DND-41 (cell line): ENCODE results near the gene NARS2.

Experiments used
- ATAC-seq: fragments of 200-7000 bp; cut with Tn5 transposase; 3 replicates; pipeline ENCODE4 v1.9.1; 2021; ENCODE audit warnings: low read depth; ENCODE audit not compliant: insufficient read depth
- DNase-seq: peaks from one replicate; pipeline ENCODE4 v3.0.0-alpha.2; 2020
- H2AFZ ChIP-seq: 2 replicates; pipeline ENCODE4 v1.6.0; 2012; ENCODE audit warnings: low read depth, low read length
- H3K27ac ChIP-seq: 2 replicates; pipeline ENCODE4 v1.5.1; 2012; ENCODE audit warnings: low read length, inconsistent platforms
- H3K27me3 ChIP-seq: fragments of 200-600 bp; sonication (generic); 2 replicates; pipeline ENCODE4 v1.6.0; 2012; ENCODE audit warnings: low read length, mild to moderate bottlenecking, inconsistent platforms; ENCODE audit not compliant: insufficient read depth, poor library complexity
- H3K36me3 ChIP-seq: 2 replicates; pipeline ENCODE4 v1.5.1; 2012; ENCODE audit warnings: low read length, inconsistent platforms; ENCODE audit not compliant: insufficient read depth
- H3K4me1 ChIP-seq: 2 replicates; pipeline ENCODE4 v1.5.1; 2012; ENCODE audit warnings: mild to moderate bottlenecking, low read length; ENCODE audit not compliant: insufficient read depth
- H3K4me2 ChIP-seq: 2 replicates; pipeline ENCODE4 v1.6.0; 2012; ENCODE audit warnings: mild to moderate bottlenecking, moderate library complexity, low read length, inconsistent platforms; ENCODE audit not compliant: insufficient read depth
- H3K4me3 ChIP-seq, 2 experiments: fragments of 200-600 bp in 1 of 2; shearing (Covaris generic) in 1 of 2; 2 replicates each; pipeline ENCODE4 v1.5.1; 2012 to 2016; ENCODE audit warnings: inconsistent platforms in 2 of 2, low read length in 2 of 2, mild to moderate bottlenecking in 2 of 2, low read depth in 1 of 2, moderate library complexity in 1 of 2
- H3K79me2 ChIP-seq: 2 replicates; pipeline ENCODE4 v1.6.0; 2012; ENCODE audit warnings: low read length, inconsistent platforms; ENCODE audit not compliant: insufficient read depth
- H3K9ac ChIP-seq: 2 replicates; pipeline ENCODE4 v1.6.0; 2012; ENCODE audit warnings: low read depth, mild to moderate bottlenecking, inconsistent platforms, low read length, moderate library complexity
- H3K9me3 ChIP-seq: 2 replicates; pipeline ENCODE4 v1.5.1; 2012; ENCODE audit warnings: low read length, moderate library complexity, mild to moderate bottlenecking, inconsistent platforms; ENCODE audit not compliant: insufficient read depth, severe bottlenecking
- H4K20me1 ChIP-seq: 2 replicates; pipeline ENCODE4 v1.6.0; 2012; ENCODE audit warnings: low read length; ENCODE audit not compliant: insufficient read depth
- EZH2 ChIP-seq: IDR thresholded peaks from 3 replicates; pipeline ENCODE4 v1.6.1; 2012; ENCODE audit warnings: borderline replicate concordance, low read depth, mild to moderate bottlenecking, moderate library complexity, low read length, inconsistent platforms; ENCODE audit not compliant: severe bottlenecking
- TF ChIP-seq, protein P1 (sequence below): IDR thresholded peaks from 2 replicates; pipeline ENCODE4 v1.5.1; 2012; ENCODE audit warnings: borderline replicate concordance, low read length, moderate library complexity, mild to moderate bottlenecking; ENCODE audit not compliant: poor library complexity, severe bottlenecking; ENCODE audit errors: extremely low read depth

Gene NARS2

DNA sequence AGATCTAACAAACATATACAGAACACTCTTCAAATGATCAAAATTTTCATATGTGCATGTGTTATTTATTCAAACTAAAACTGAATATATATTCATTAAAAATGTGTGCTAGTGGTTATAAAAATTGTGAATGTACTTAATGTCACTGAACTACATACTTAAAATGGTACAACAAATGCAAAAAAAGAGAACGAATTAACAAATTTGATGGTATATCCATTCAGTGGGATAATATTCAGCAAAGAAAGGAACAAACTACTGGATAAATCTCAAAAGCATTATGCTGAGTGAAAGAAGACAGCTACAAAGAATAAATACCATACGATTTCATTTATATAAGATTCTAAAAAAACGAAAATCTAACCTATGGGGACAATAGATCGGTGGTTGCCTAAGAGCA is 64.1 kb downstream of the NARS2 start:
- Histone ChIP-seq H3K9ac (no peak overlapping the region), H3K27ac (no peak overlapping the region), H3K36me3 (peaks cover 16% of the 10 kb centered on the region; the same call in 1 of the 2 replicates), H3K4me3 (no peak overlapping the region), H3K9me3 (peaks cover 14% of the 10 kb centered on the region), H3K79me2 (no peaks in the 10 kb centered on the region), H4K20me1 (no peaks in the 10 kb centered on the region), H3K27me3 (no peaks in the 10 kb centered on the region), H3K4me1 (no peaks in the 10 kb centered on the region; the same call in 1 of the 2 replicates), H2AFZ (no peak overlapping the region), H3K4me2 (no peak overlapping the region)
- no peak for DNase-seq
- no peak for ATAC-seq
- TF ChIP-seq, protein P1, sequence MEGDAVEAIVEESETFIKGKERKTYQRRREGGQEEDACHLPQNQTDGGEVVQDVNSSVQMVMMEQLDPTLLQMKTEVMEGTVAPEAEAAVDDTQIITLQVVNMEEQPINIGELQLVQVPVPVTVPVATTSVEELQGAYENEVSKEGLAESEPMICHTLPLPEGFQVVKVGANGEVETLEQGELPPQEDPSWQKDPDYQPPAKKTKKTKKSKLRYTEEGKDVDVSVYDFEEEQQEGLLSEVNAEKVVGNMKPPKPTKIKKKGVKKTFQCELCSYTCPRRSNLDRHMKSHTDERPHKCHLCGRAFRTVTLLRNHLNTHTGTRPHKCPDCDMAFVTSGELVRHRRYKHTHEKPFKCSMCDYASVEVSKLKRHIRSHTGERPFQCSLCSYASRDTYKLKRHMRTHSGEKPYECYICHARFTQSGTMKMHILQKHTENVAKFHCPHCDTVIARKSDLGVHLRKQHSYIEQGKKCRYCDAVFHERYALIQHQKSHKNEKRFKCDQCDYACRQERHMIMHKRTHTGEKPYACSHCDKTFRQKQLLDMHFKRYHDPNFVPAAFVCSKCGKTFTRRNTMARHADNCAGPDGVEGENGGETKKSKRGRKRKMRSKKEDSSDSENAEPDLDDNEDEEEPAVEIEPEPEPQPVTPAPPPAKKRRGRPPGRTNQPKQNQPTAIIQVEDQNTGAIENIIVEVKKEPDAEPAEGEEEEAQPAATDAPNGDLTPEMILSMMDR: no peak
- no peak for TF ChIP-seq EZH2

DNA sequence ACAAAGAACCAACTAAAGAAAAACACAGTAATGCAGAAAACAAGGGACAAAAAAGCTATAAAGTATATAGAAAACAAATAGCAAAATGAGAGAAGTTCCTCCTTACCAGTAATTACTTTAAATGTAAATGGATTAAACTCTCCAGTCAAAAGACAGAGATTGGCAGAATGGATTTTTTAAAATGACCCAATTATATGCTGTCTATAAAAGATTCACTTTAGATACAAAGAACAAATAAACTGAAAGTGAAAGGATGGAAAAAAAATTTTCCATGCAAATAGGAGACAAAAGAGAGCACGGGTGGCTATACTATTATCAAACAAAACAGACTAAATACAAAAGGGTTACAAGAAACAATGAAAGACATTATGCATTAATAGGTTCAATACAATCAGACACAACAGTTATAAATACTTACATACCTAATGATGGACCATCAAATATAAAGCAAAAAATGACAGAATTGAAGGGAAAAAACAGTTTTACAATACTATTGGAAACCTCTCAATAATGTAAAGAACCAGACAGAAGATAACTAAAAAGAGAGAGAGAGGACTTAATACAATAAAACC is 64.6 kb downstream of the NARS2 start:
- TF ChIP-seq EZH2: no peak
- TF ChIP-seq, protein P1: no peak
- ATAC-seq: no peak
- Histone ChIP-seq H3K27ac (no peak overlapping the region), H3K4me3 (no peak overlapping the region), H3K36me3 (peaks cover 16% of the 10 kb centered on the region; the same call in 1 of the 2 replicates), H3K4me2 (no peak overlapping the region), H3K27me3 (no peaks in the 10 kb centered on the region), H4K20me1 (no peaks in the 10 kb centered on the region), H3K79me2 (no peaks in the 10 kb centered on the region), H2AFZ (no peak overlapping the region), H3K9me3 (peaks cover 14% of the 10 kb centered on the region), H3K9ac (no peak overlapping the region), H3K4me1 (peaks cover under 1% of the 10 kb centered on the region; the same call in 1 of the 2 replicates)
- no peak for DNase-seq

DNA sequence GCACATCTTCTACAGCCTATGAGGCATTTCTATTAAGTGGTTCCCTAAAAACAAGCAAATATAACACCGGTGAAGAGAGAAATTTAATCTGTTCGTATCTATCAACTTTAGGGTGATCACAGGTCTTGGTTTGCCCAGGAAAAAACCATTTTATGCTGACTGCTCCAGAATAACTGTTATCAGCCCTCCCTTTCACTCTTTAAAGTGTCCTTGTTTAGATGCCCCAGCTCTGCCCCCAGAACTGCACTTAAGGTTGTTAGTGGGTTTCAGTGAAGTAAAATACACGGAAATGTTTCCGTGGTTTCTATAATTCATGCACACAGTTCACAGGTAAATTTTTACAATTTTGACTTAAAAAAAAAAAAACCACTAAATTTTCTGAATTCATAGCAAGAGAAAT is 70.0 kb downstream of the NARS2 start:
- peaks cover 17% of the 10 kb centered on the region for H3K4me1 ChIP-seq
- DNase-seq (peak; percentile 14), ATAC-seq (peak; percentile 64; the same call in 2 of the 3 replicates)
- no peak overlapping the region for H3K4me2 ChIP-seq
- H3K9me3 ChIP-seq: no peaks in the 10 kb centered on the region
- 0 out of 2 replicates have a peak, but pooled peaks cover 2% of the 10 kb centered on the region for H3K36me3 ChIP-seq
- no peak for TF ChIP-seq EZH2
- TF ChIP-seq, protein P1: no peak
- peaks cover 10% of the 10 kb centered on the region for H3K79me2 ChIP-seq
- no peak overlapping the region for H3K4me3 ChIP-seq
- no peaks in the 10 kb centered on the region for H4K20me1 ChIP-seq
- peak overlapping the region; percentile 60 for H3K27ac ChIP-seq
- H3K9ac ChIP-seq: no peak overlapping the region
- H2AFZ ChIP-seq: no peak overlapping the region
- no peaks in the 10 kb centered on the region for H3K27me3 ChIP-seq
